ENCODE data around the gene PFKFB2.

Gene PFKFB2

DNA sequence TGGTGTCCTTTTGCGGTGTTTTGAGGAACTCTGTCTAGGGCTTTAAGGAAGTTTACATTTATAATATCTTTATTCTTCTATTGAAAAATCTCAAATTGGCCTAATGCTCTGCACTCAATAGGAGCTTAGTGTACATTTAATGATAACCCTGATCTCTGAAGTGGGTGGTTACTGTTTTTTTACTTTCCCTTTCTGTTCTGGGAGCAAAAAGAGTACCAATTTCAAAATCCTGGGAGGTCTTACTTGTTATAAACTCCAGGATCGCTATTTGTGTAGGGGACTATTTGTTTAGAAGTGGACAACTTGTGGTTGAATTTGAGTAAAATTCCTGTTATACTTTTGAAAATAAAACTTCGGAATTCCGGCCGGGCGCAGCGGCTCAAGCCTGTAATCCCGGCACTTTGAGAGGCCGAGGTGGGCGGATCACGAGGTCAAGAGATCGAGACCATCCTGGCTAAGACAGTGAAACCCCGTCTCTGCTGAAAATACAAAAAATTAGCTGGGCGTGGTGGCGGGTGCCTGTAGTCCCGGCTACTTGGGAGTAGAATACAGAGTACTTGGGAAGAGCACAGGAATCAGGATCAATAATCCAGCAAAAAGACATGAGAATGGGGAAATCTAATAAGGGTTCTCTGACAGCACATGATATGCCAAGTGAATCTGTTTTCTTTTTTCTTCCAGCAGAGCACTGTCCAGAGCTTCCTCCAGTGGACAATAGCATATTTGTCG is 36.7 kb downstream of the PFKFB2 start:
- H4K20me1 ChIP-seq (ENCODE audit: control insufficient read depth, insufficient read depth, low read depth, low read length): no peaks in the 10 kb centered on the region
- peaks cover 13% of the 10 kb centered on the region; the same call in 1 of the 2 replicates for H3K27me3 ChIP-seq (ENCODE audit: control insufficient read depth, low read length)
- no peak overlapping the region for H3K4me2 ChIP-seq (ENCODE audit: low read length)
- no peaks in the 10 kb centered on the region for H3K9me3 ChIP-seq (ENCODE audit: control insufficient read depth, insufficient read depth, low read length)
- no peaks in the 10 kb centered on the region for H3K36me3 ChIP-seq (ENCODE audit: control insufficient read depth, low read length)
- no peaks in the 10 kb centered on the region for H3K4me1 ChIP-seq (ENCODE audit: control insufficient read depth, low read length)
- H3F3A ChIP-seq (ENCODE audit: control insufficient read depth, insufficient read depth): no peaks in the 10 kb centered on the region
- H3K9me2 ChIP-seq (replicated peaks; ENCODE audit: control insufficient read depth, low read length): no peaks in the 10 kb centered on the region
- no peak overlapping the region for H3K27ac ChIP-seq (ENCODE audit: low read depth, low read length)
- H3K79me2 ChIP-seq (ENCODE audit: control insufficient read depth, low read length): no peaks in the 10 kb centered on the region
- TF ChIP-seq, protein P1, sequence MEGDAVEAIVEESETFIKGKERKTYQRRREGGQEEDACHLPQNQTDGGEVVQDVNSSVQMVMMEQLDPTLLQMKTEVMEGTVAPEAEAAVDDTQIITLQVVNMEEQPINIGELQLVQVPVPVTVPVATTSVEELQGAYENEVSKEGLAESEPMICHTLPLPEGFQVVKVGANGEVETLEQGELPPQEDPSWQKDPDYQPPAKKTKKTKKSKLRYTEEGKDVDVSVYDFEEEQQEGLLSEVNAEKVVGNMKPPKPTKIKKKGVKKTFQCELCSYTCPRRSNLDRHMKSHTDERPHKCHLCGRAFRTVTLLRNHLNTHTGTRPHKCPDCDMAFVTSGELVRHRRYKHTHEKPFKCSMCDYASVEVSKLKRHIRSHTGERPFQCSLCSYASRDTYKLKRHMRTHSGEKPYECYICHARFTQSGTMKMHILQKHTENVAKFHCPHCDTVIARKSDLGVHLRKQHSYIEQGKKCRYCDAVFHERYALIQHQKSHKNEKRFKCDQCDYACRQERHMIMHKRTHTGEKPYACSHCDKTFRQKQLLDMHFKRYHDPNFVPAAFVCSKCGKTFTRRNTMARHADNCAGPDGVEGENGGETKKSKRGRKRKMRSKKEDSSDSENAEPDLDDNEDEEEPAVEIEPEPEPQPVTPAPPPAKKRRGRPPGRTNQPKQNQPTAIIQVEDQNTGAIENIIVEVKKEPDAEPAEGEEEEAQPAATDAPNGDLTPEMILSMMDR (IDR thresholded peaks at IDR 0.05; ENCODE audit: low read depth, low read length, poor library complexity, severe bottlenecking): no peak
- no peak for TF ChIP-seq EZH2phosphoT487 (IDR thresholded peaks at IDR 0.05; ENCODE audit: borderline replicate concordance, low read length)
- H3K4me3 ChIP-seq (ENCODE audit: low read length): no peak overlapping the region

DNA sequence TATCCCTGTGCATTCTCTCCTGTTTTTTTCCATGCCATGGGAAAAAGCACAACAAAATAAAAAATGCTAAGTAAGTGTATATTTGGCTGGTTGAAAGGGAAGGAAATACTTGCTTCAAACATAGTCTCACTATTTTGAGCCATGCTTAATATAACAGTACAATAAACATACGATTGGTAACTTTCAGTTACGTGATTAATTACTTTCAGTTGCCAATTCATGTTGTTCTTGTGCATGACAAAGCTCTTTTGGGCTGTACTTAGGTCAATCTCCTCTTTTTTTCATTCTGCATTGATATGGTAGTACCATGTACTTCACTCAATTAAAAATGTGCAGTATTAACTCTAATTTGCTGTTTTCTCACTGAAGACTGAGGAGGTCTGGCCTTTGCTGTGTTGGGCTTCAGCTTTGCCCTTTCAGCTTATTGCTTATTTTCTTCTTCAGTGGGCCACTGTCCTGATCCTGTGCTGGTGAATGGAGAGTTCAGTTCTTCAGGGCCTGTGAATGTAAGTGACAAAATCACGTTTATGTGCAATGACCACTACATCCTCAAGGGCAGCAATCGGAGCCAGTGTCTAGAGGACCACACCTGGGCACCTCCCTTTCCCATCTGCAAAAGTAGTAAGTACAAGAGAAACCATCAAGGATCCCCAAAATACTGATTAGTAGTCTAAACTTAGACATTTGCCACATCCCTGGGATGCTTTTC is 38.3 kb downstream of the PFKFB2 start:
- H4K20me1 ChIP-seq (ENCODE audit: control insufficient read depth, insufficient read depth, low read depth, low read length): no peaks in the 10 kb centered on the region
- H3K27me3 ChIP-seq (ENCODE audit: control insufficient read depth, low read length): peaks cover 15% of the 10 kb centered on the region; the same call in 1 of the 2 replicates
- no peaks in the 10 kb centered on the region; the same call in 1 of the 2 replicates for H3K4me1 ChIP-seq (ENCODE audit: control insufficient read depth, low read length)
- H3K4me3 ChIP-seq (ENCODE audit: low read length): no peak overlapping the region
- H3K9me3 ChIP-seq (ENCODE audit: control insufficient read depth, insufficient read depth, low read length): no peaks in the 10 kb centered on the region
- no peak overlapping the region for H3K4me2 ChIP-seq (ENCODE audit: low read length)
- H3K9me2 ChIP-seq (replicated peaks; ENCODE audit: control insufficient read depth, low read length): no peaks in the 10 kb centered on the region
- no peaks in the 10 kb centered on the region for H3K79me2 ChIP-seq (ENCODE audit: control insufficient read depth, low read length)
- TF ChIP-seq EZH2phosphoT487 (IDR thresholded peaks at IDR 0.05; ENCODE audit: borderline replicate concordance, low read length): no peak
- TF ChIP-seq, protein P1 (IDR thresholded peaks at IDR 0.05; ENCODE audit: low read depth, low read length, poor library complexity, severe bottlenecking): no peak
- H3K27ac ChIP-seq (ENCODE audit: low read depth, low read length): no peak overlapping the region
- H3K36me3 ChIP-seq (ENCODE audit: control insufficient read depth, low read length): no peaks in the 10 kb centered on the region
- no peaks in the 10 kb centered on the region for H3F3A ChIP-seq (ENCODE audit: control insufficient read depth, insufficient read depth)

DNA sequence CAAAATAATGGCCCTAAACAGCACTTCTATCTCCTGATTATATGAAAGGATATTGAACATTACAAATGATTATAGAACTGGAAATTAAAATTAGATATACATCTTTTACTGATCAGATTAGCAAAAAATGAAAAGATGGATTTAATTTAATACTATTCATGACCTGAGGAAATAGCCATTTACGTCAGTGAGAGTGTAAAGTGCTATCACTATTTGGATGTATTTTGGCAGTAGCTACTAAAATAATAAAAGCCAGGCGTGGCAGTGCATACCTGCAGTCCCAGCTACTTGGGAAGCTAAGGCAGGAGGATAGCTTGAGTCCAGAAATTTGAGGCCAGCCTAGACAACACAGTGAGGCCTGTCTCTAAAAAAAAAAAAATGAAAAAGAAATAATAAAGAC is 40.9 kb downstream of the PFKFB2 start:
- H3K9me3 ChIP-seq (ENCODE audit: control insufficient read depth, insufficient read depth, low read length): no peaks in the 10 kb centered on the region
- no peaks in the 10 kb centered on the region for H4K20me1 ChIP-seq (ENCODE audit: control insufficient read depth, insufficient read depth, low read depth, low read length)
- H3K36me3 ChIP-seq (ENCODE audit: control insufficient read depth, low read length): no peaks in the 10 kb centered on the region
- H3K4me3 ChIP-seq (ENCODE audit: low read length): no peak overlapping the region
- H3K27ac ChIP-seq (ENCODE audit: low read depth, low read length): no peak overlapping the region
- H3K27me3 ChIP-seq (ENCODE audit: control insufficient read depth, low read length): peaks cover 13% of the 10 kb centered on the region; the same call in 1 of the 2 replicates
- TF ChIP-seq EZH2phosphoT487 (IDR thresholded peaks at IDR 0.05; ENCODE audit: borderline replicate concordance, low read length): no peak
- TF ChIP-seq, protein P1 (IDR thresholded peaks at IDR 0.05; ENCODE audit: low read depth, low read length, poor library complexity, severe bottlenecking): no peak
- no peaks in the 10 kb centered on the region; the same call in 1 of the 2 replicates for H3K4me1 ChIP-seq (ENCODE audit: control insufficient read depth, low read length)
- H3F3A ChIP-seq (ENCODE audit: control insufficient read depth, insufficient read depth): no peaks in the 10 kb centered on the region
- H3K9me2 ChIP-seq (replicated peaks; ENCODE audit: control insufficient read depth, low read length): no peaks in the 10 kb centered on the region
- no peaks in the 10 kb centered on the region for H3K79me2 ChIP-seq (ENCODE audit: control insufficient read depth, low read length)
- no peak overlapping the region for H3K4me2 ChIP-seq (ENCODE audit: low read length)

All from DOHH2 (cell line).